Astrocyte (in vitro differentiated cells and primary cell): Measurements from ENCODE around the gene OR13J1. TPM values are rescaled to one million over a fixed set of nuclear protein-coding genes. Genes with fewer than 3 reads are reported as not detected.

Experiments
- DNase-seq: peaks from one replicate; pipeline ENCODE4 v3.0.0-alpha.2; 2010; ENCODE audit warnings: low read depth
- FAIRE-seq: peaks from 2 replicates; lab custom pipeline; 2011; peaks lifted over from hg19 to GRCh38; lab: Jason Lieb, UNC
- H2AFZ ChIP-seq: 2 replicates; pipeline ENCODE4 v1.6.0; 2012; ENCODE audit warnings: low read depth, low read length, inconsistent platforms
- H3K27ac ChIP-seq: 2 replicates; pipeline ENCODE4 v1.5.1; 2011; ENCODE audit warnings: low read depth, low read length, inconsistent platforms
- H3K27me3 ChIP-seq: 2 replicates; pipeline ENCODE4 v1.6.0; 2011; ENCODE audit warnings: low read length, inconsistent platforms; ENCODE audit not compliant: insufficient read depth
- H3K36me3 ChIP-seq: 2 replicates; pipeline ENCODE4 v1.5.1; 2011; ENCODE audit warnings: low read length, inconsistent platforms; ENCODE audit not compliant: insufficient read depth
- H3K4me1 ChIP-seq: 2 replicates; pipeline ENCODE4 v1.5.1; 2011; ENCODE audit warnings: low read length, inconsistent platforms; ENCODE audit not compliant: insufficient read depth
- H3K4me2 ChIP-seq: 2 replicates; pipeline ENCODE4 v1.6.0; 2012; ENCODE audit warnings: low read length, inconsistent platforms
- H3K4me3 ChIP-seq: 2 replicates; pipeline ENCODE4 v1.5.1; 2011; ENCODE audit warnings: low read depth, mild to moderate bottlenecking, low read length, inconsistent platforms; ENCODE audit not compliant: insufficient read depth
- H3K79me2 ChIP-seq: 2 replicates; pipeline ENCODE4 v1.6.0; 2012; ENCODE audit warnings: mild to moderate bottlenecking, low read length, inconsistent platforms; ENCODE audit not compliant: insufficient read depth
- H3K9ac ChIP-seq: 2 replicates; pipeline ENCODE4 v1.6.0; 2012; ENCODE audit warnings: mild to moderate bottlenecking, low read length, inconsistent platforms
- H3K9me3 ChIP-seq: 2 replicates; pipeline ENCODE4 v1.5.1; 2012; ENCODE audit warnings: low read depth, mild to moderate bottlenecking, low read length, inconsistent platforms; ENCODE audit not compliant: insufficient read depth
- H4K20me1 ChIP-seq: 2 replicates; pipeline ENCODE4 v1.6.0; 2012; ENCODE audit warnings: low read length, inconsistent platforms; ENCODE audit not compliant: insufficient read depth
- H3K27ac Mint-ChIP-seq: one replicate; pipeline ENCODE4 v1.8.0; 2021; ENCODE audit warnings: mild to moderate bottlenecking, mixed read lengths; ENCODE audit not compliant: unreplicated experiment
- H3K27me3 Mint-ChIP-seq: one replicate; pipeline ENCODE4 v1.8.0; 2021; ENCODE audit warnings: low read depth, mixed read lengths; ENCODE audit not compliant: unreplicated experiment
- H3K36me3 Mint-ChIP-seq: one replicate; pipeline ENCODE4 v1.8.0; 2021; ENCODE audit warnings: low read depth, mixed read lengths; ENCODE audit not compliant: unreplicated experiment
- H3K4me1 Mint-ChIP-seq: one replicate; pipeline ENCODE4 v1.8.0; 2021; ENCODE audit warnings: low read depth, mixed read lengths; ENCODE audit not compliant: unreplicated experiment
- H3K4me3 Mint-ChIP-seq: one replicate; pipeline ENCODE4 v1.8.0; 2021; ENCODE audit warnings: mild to moderate bottlenecking, moderate library complexity, mixed read lengths; ENCODE audit not compliant: unreplicated experiment
- H3K9me3 Mint-ChIP-seq: one replicate; pipeline ENCODE4 v1.8.0; 2021; ENCODE audit warnings: mild to moderate bottlenecking, mixed read lengths; ENCODE audit not compliant: unreplicated experiment
- EZH2 ChIP-seq: IDR thresholded peaks from 2 replicates; pipeline ENCODE4 v1.6.1; 2012; ENCODE audit warnings: mild to moderate bottlenecking, low read length, inconsistent platforms; ENCODE audit not compliant: insufficient read depth
- total RNA-seq: library from RNA; stranded (reverse); gene quantifications from 2 replicates; pipeline ENCODE4 v1.2.1, GENCODE V29; 2021
- TF ChIP-seq, protein P1 (sequence below): IDR thresholded peaks from 2 replicates; pipeline ENCODE4 v1.5.1; 2011; ENCODE audit warnings: low read depth, mild to moderate bottlenecking, inconsistent platforms, low read length, moderate library complexity; ENCODE audit not compliant: insufficient read depth

Gene OR13J1
- total RNA-seq, 1 donor from 2014 or later = not detected

- H3K9me3 ChIP-seq = no peaks in the 10 kb centered on the region
- H3K27ac ChIP-seq = no peak overlapping the region
- H2AFZ ChIP-seq = no peak overlapping the region
- no peak overlapping the region for H3K27ac Mint-ChIP-seq
- no peaks in the 10 kb centered on the region for H3K4me1 Mint-ChIP-seq
- H3K27me3 Mint-ChIP-seq = peaks cover 24% of the 10 kb centered on the region
- H3K36me3 Mint-ChIP-seq = peaks cover 5% of the 10 kb centered on the region
- no peaks in the 10 kb centered on the region for H4K20me1 ChIP-seq
- H3K4me3 Mint-ChIP-seq = no peak overlapping the region
- FAIRE-seq (no peak), DNase-seq (no peak)
- no peak overlapping the region for H3K4me2 ChIP-seq
- H3K9me3 Mint-ChIP-seq = peaks cover 2% of the 10 kb centered on the region
- no peak overlapping the region for H3K9ac ChIP-seq
- H3K4me3 ChIP-seq = no peak overlapping the region
- no peaks in the 10 kb centered on the region for H3K4me1 ChIP-seq
- no peak for TF ChIP-seq EZH2
- TF ChIP-seq, protein P1, sequence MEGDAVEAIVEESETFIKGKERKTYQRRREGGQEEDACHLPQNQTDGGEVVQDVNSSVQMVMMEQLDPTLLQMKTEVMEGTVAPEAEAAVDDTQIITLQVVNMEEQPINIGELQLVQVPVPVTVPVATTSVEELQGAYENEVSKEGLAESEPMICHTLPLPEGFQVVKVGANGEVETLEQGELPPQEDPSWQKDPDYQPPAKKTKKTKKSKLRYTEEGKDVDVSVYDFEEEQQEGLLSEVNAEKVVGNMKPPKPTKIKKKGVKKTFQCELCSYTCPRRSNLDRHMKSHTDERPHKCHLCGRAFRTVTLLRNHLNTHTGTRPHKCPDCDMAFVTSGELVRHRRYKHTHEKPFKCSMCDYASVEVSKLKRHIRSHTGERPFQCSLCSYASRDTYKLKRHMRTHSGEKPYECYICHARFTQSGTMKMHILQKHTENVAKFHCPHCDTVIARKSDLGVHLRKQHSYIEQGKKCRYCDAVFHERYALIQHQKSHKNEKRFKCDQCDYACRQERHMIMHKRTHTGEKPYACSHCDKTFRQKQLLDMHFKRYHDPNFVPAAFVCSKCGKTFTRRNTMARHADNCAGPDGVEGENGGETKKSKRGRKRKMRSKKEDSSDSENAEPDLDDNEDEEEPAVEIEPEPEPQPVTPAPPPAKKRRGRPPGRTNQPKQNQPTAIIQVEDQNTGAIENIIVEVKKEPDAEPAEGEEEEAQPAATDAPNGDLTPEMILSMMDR = no peak
- peaks cover 3% of the 10 kb centered on the region for H3K27me3 ChIP-seq
- H3K36me3 ChIP-seq = no peaks in the 10 kb centered on the region
- no peaks in the 10 kb centered on the region for H3K79me2 ChIP-seq
Observed at GRCh38 chr9:35867538-35867937, 2.7 kb downstream of the OR13J1 start.

GRCh38 chr9:35864695-35865255, 5.4 kb downstream of the OR13J1 start:
- H3K4me2 ChIP-seq = no peak overlapping the region

DNA sequence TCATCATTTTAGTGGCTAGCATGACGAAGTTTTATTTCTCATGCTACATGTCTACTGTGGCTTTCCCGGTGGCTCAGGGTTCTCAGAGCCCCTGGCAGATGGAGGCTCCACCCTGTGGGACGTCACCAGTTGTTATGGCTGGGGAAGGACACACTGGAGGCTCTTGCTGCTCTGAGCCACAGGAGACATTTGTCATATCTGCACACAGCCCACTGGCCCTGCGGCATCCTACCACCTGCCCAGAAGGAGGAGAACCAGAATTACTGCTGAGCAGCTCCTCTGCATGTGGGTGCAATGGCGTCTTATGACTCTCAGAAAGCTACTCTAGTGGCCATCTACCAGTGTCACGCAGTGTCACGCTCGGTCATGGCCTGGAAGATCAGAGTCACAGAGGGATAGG, 6.6 kb downstream of the OR13J1 start:
- no peak overlapping the region for H3K27ac Mint-ChIP-seq
- H3K79me2 ChIP-seq = no peaks in the 10 kb centered on the region
- H3K36me3 ChIP-seq = no peaks in the 10 kb centered on the region
- H3K27me3 Mint-ChIP-seq = peaks cover 52% of the 10 kb centered on the region
- peaks cover 22% of the 10 kb centered on the region for H3K27me3 ChIP-seq
- no peak overlapping the region for H3K4me2 ChIP-seq
- DNase-seq (no peak), FAIRE-seq (no peak)
- H2AFZ ChIP-seq = no peak overlapping the region
- no peaks in the 10 kb centered on the region for H3K9me3 ChIP-seq
- H3K4me1 Mint-ChIP-seq = no peaks in the 10 kb centered on the region
- no peaks in the 10 kb centered on the region for H3K4me1 ChIP-seq
- no peak overlapping the region for H3K9ac ChIP-seq
- peaks cover 5% of the 10 kb centered on the region for H3K36me3 Mint-ChIP-seq
- H3K4me3 ChIP-seq = no peak overlapping the region
- H4K20me1 ChIP-seq = no peaks in the 10 kb centered on the region
- TF ChIP-seq, protein P1 = no peak
- no peak for TF ChIP-seq EZH2
- H3K27ac ChIP-seq = no peak overlapping the region
- no peak overlapping the region for H3K4me3 Mint-ChIP-seq
- no peaks in the 10 kb centered on the region for H3K9me3 Mint-ChIP-seq

More at GRCh38 chr9:35864695-35865255, 5.4 kb downstream of the OR13J1 start:
- TF ChIP-seq, protein P1 = no peak
- TF ChIP-seq EZH2 = no peak
- no peak overlapping the region for H3K4me3 Mint-ChIP-seq
- peaks cover 5% of the 10 kb centered on the region for H3K36me3 Mint-ChIP-seq
- Histone ChIP-seq H3K27ac (no peak overlapping the region), H3K79me2 (no peaks in the 10 kb centered on the region), H2AFZ (no peak overlapping the region), H4K20me1 (no peaks in the 10 kb centered on the region), H3K4me1 (no peaks in the 10 kb centered on the region), H3K4me3 (no peak overlapping the region), H3K9ac (no peak overlapping the region), H3K9me3 (no peaks in the 10 kb centered on the region), H3K36me3 (no peaks in the 10 kb centered on the region), H3K27me3 (peaks cover 20% of the 10 kb centered on the region)
- DNase-seq = no peak
- no peak for FAIRE-seq
- no peak overlapping the region for H3K27ac Mint-ChIP-seq
- H3K27me3 Mint-ChIP-seq = peaks cover 47% of the 10 kb centered on the region
- H3K9me3 Mint-ChIP-seq = peaks cover 2% of the 10 kb centered on the region
- no peaks in the 10 kb centered on the region for H3K4me1 Mint-ChIP-seq
